Measurements from ENCODE around the gene BACH1. TPM values are rescaled to one million over a fixed set of nuclear protein-coding genes. Genes with fewer than 3 reads are reported as not detected.

Gene BACH1
- total and polyA plus RNA-seq, 2 donors (not counting 3 experiments of a cell fraction or from before 2014, with no cell fraction given), result 7.2 to 28.8 TPM

GRCh38 chr21:29374481-29374880 is 75.8 kb downstream of the BACH1 start:
- CTCF ChIA-PET, result interaction anchor here (3.9 to 4.9 kb wide), 2 partner anchors 14 to 285 kb away, joined by 30 to 134 read pairs; no protein-coding TSS in a partner anchor
- dilution Hi-C loops (cut with MboI; ENCODE audit: extremely low pct_ligation_motif_present, low sequenced_read_pairs), result no loop called here
- POLR2A ChIA-PET, result no interaction called here

More at GRCh38 chr21:29374481-29374880, 75.8 kb downstream of the BACH1 start:
- no TSS peak for BruUV-seq (replicated peaks)
- no peak overlapping the region for H3K9ac ChIP-seq (replicated peaks; ENCODE audit: extremely low read depth, insufficient read depth, low read length)
- H4K20me1 ChIP-seq (replicated peaks; ENCODE audit: control insufficient read depth, extremely low read depth, insufficient read depth, low read length), result no peaks in the 10 kb centered on the region
- intact Hi-C loops (cut with micrococcal nuclease), result loop anchor here (10.0 kb wide), 1 partner anchor 470 kb away; no protein-coding TSS in a partner anchor
- H3K27ac ChIP-seq (ENCODE audit: insufficient read depth, low read depth, low read length), result no peak overlapping the region
- H3K4me1 ChIP-seq (ENCODE audit: control insufficient read depth, extremely low read depth, insufficient read depth, low read length), result peaks cover 4% of the 10 kb centered on the region
- TF ChIP-seq JUN (IDR thresholded peaks at IDR 0.05; ENCODE audit: borderline replicate concordance, insufficient read depth, insufficient read length, low read depth), result no peak
- TF ChIP-seq EZH2 (IDR thresholded peaks at IDR 0.05; ENCODE audit: borderline replicate concordance, low read depth, low read length, severe bottlenecking), result no peak
- TF ChIP-seq MYC (IDR thresholded peaks at IDR 0.05; ENCODE audit: low read depth, low read length), result no peak
- TF ChIP-seq, protein P1, sequence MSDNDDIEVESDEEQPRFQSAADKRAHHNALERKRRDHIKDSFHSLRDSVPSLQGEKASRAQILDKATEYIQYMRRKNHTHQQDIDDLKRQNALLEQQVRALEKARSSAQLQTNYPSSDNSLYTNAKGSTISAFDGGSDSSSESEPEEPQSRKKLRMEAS (IDR thresholded peaks at IDR 0.05; ENCODE audit: insufficient read depth, insufficient read length), result no peak
- TF ChIP-seq POLR2A (IDR thresholded peaks at IDR 0.05; ENCODE audit: low read depth, low read length), result no peak
- TF ChIP-seq, protein P2, sequence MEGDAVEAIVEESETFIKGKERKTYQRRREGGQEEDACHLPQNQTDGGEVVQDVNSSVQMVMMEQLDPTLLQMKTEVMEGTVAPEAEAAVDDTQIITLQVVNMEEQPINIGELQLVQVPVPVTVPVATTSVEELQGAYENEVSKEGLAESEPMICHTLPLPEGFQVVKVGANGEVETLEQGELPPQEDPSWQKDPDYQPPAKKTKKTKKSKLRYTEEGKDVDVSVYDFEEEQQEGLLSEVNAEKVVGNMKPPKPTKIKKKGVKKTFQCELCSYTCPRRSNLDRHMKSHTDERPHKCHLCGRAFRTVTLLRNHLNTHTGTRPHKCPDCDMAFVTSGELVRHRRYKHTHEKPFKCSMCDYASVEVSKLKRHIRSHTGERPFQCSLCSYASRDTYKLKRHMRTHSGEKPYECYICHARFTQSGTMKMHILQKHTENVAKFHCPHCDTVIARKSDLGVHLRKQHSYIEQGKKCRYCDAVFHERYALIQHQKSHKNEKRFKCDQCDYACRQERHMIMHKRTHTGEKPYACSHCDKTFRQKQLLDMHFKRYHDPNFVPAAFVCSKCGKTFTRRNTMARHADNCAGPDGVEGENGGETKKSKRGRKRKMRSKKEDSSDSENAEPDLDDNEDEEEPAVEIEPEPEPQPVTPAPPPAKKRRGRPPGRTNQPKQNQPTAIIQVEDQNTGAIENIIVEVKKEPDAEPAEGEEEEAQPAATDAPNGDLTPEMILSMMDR (IDR thresholded peaks at IDR 0.05; ENCODE audit: extremely low read depth in 1 of 2, insufficient read depth in 1 of 2, low read depth in 1 of 2, low read length in 2 of 2), result no peak
- no peak for TF ChIP-seq FOS (IDR thresholded peaks at IDR 0.05; ENCODE audit: borderline replicate concordance, insufficient read depth, low read length)
- no peak for TF ChIP-seq GATA2 (IDR thresholded peaks at IDR 0.05; ENCODE audit: insufficient read depth, insufficient read length, low read depth, low read length)
- no peaks in the 10 kb centered on the region for H3K9me1 ChIP-seq (replicated peaks; ENCODE audit: control insufficient read depth, extremely low read depth, insufficient read depth, low read length)
- DNase-seq (ENCODE audit: low read depth, low spot score) (no peak), FAIRE-seq (no peak)
- no peak overlapping the region for H3K4me2 ChIP-seq (ENCODE audit: insufficient read depth, low read length)
- no peak overlapping the region for H3K4me3 ChIP-seq (replicated peaks in 1 of 3; ENCODE audit: insufficient read depth in 1 of 3, low read depth in 1 of 3, low read length in 3 of 3)
- no peaks in the 10 kb centered on the region for H3K9me3 ChIP-seq (replicated peaks; ENCODE audit: control insufficient read depth, insufficient read depth, low read length)
- H3K79me2 ChIP-seq (ENCODE audit: control insufficient read depth, insufficient read depth, low read length), result no peaks in the 10 kb centered on the region
- H3K27me3 ChIP-seq (ENCODE audit: control insufficient read depth in 2 of 2, insufficient read depth in 2 of 2, low read length in 2 of 2), result no peaks in the 10 kb centered on the region
- no peak overlapping the region for H2AFZ ChIP-seq (ENCODE audit: low read depth, low read length)
- H3K36me3 ChIP-seq (ENCODE audit: control insufficient read depth in 2 of 2, extremely low read depth in 1 of 2, insufficient read depth in 2 of 2, low read length in 2 of 2), result no peaks in the 10 kb centered on the region

Data from endothelial cell of umbilical vein (primary cell).